NCI-H1105 (cell line): ENCODE results near the gene RAD51B.

Experiments
- DNase-seq: peaks from one replicate; lab custom pipeline; 2025; lab: John Stamatoyannopoulos, UW

RAD51B gene

GRCh38 chr14:68466491-68466977 is 647.0 kb downstream of the RAD51B start:
- DNase-seq: no peak

DNA sequence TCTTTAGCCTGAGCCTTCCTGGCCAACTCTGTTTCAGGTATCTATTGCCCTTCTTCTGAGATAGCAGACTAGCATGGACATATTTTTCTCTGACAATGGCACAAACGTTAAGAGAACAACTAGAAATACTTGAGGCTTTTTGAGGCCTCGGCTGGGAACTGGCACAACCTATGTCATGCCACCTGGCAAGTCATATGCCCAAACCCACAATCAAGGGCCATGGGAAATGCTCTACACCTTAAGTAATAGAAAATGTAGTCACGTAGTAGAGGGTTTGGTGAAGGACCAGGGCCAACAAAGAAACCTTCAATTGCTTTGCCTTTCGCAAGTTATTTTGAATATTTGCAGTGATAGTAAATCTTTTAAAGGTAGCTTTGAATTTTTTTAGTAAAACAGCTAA is 647.8 kb downstream of the RAD51B start:
- no peak for DNase-seq

DNA sequence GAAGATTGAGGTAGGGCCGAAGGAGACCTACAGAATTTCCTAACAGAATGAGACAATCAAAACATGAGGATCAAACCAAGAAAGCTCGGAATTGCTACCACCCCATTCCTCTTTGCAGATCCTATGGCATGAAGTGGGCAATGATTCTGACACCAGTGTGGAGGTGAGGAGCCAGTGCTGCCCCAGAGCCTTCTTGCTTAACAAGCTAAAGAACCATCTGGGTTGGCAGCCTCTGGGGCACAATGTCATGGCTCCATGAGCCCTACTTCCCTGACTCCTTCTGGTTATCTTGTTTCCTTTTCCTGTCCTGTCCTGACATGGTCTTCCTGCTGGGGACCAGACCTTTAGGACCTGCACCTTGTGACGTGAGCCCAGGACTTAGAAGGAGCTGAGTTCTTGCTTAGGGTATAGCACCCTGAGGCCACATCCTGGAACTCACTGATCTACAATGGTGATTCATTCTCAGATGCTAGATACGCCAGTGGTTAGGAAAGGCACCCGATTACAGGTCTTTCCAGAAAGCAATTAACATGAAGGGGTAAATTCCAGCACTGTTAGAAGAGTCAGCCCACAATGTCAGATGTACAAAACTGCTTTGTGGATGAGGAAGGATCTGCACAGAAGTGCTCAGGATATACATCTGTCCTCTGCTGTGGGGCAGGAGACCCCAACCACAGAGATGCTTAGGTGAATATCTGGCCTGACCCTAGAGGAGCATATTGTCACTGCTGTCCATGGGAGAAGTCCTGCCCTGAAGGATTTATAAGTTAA is 649.0 kb downstream of the RAD51B start:
- DNase-seq: no peak

- DNase-seq: no peak
These were observed 649.7 kb downstream of the RAD51B start for GRCh38 chr14:68469208-68469713.

- no peak for DNase-seq
These were observed 650.8 kb downstream of the RAD51B start for GRCh38 chr14:68470361-68470760.

DNA sequence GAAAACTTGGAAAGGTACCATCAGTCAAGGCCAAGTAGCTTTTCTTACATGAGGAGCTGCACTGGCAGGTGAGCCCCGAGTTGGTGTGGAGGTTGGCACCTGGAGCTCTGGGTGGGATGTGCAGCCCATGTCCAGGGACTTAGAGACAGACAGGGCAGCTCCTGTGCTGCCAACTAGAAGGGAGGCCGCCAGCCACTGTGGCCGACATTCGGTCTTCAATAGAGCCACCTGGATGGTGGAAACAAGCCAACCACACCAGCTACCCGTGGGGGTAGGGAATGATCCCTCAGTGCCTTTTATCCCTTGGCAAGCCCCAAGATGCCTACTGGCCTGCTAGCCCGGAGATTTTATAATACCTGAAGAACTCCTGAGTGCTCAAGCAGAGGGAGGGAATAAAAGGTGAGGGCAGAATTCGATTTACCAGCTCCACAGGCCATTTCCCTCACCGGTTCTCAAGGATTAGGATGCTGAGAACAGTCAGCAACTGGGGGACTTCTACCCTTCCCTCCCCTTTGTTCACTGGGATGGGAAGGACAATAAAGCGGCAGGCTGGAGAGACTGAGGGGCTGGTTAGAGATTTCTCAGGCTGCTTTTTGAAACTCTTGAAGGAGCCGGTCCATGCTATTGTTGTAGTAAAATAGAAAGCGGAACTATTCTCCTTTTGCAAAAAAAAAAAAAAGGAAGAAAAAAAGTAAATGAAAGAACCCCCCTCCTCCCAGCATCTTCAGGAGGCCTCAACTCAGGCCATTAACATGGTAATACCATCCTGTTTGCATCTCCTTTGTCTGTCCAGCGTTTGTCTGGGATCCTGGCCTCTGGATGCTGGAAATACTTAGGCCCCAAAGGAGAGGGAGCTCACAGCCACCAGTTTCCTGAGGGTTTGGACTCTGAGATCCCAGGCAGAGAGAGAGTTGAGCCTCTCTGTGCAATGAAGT is 651.7 kb downstream of the RAD51B start:
- no peak for DNase-seq

DNA sequence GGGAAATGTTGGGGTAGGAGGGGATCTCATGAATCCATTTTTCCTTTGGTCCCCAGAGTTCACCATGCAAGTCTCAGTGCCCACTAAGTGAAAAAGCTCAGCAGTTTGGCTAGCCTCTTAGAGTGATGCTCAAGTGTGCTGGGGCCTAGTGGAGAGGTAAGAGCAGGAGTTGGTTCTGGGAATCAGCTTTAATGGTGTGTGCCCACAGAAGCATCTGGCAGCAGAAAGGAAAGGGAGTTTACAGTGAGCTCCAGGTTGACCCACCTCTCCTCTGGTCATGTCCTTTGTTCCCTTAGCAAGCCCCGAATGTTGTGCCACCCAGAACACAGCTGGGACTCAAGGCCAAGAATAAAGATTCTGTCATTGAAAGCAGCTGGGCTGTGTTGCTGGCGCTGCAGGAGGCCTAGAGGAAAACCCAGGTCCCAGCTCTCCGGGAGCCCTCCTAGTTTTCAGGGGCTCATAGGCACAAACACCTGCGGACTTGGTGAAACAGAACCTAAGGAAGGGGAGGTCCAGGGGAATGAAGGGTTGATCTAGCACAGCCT is 652.5 kb downstream of the RAD51B start:
- no peak for DNase-seq

GRCh38 chr14:68473069-68473468 is 653.5 kb downstream of the RAD51B start:
- DNase-seq: no peak

DNA sequence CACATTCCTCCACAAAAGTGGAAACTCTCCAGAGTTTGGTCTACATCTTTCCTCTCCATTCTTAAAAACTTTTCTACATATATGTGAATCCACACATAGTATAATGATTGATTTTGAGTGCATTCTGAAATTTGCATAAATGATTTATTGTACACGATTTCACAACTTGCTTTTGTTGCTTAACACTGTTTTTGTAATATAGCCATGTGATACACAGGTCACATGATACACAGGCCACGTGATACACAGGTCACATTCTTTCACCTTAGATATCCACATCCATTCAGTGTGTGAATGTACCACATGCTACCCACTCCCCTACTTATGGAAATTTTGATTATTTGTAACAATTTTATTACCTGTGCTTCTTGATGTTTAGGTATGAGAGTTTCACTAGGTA is 654.2 kb downstream of the RAD51B start:
- no peak for DNase-seq

GRCh38 chr14:68474741-68475140 is 655.2 kb downstream of the RAD51B start:
- DNase-seq: no peak

GRCh38 chr14:68475802-68476201 is 656.2 kb downstream of the RAD51B start:
- no peak for DNase-seq

GRCh38 chr14:68476212-68477109 is 656.9 kb downstream of the RAD51B start:
- no peak for DNase-seq

GRCh38 chr14:68477110-68477455 is 657.5 kb downstream of the RAD51B start:
- no peak for DNase-seq

GRCh38 chr14:68477461-68478085 is 658.0 kb downstream of the RAD51B start:
- DNase-seq: no peak

- DNase-seq: no peak
These were observed 659.7 kb downstream of the RAD51B start for GRCh38 chr14:68479247-68479646.

DNA sequence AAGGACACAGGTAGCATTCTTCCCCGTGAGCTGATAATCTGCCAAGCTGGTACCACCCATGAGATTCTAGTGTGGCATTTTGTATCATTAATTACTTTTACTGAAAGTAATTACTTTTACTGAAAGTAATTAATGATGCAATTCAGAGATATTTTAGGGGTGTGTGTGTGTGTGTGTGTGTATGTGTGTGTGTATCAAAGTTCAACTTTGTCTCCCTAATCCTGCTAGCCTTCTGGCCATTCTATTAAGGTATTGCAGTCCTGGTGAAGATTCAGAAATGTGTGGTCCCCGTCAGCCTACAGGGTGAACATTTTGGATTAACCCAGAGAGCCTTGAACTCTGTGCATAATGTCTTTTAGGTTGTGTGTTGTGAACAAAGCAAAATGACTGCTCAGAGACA is 662.4 kb downstream of the RAD51B start:
- DNase-seq: no peak

DNA sequence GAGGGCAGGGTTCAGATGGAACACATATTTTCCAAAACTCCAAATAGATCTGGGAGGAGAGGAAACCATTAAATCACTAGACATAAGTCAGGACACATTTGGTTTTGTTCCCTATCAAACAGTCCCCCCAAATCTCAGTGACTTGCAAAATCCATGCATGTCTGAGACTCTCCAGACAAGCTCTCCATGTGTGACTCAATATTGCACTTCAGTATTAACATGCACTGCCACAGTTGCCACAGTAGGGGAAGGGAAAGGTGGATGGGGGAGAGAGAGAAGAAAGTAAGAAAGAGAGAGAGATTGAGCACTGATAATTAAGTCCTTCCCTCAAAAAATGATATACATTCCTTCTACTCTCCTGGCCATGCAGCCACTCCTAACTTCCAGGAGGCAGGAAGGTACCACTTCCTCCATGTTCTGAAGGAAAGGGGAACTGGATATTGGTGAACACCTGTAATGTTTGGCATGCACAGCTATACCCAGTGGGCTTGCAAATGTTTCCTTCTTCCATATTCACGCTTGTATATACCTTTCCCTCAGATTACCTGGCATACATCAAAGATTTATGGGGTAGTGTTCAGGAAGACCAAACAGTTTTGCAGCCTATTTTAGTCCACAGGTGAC is 663.3 kb downstream of the RAD51B start:
- no peak for DNase-seq

DNA sequence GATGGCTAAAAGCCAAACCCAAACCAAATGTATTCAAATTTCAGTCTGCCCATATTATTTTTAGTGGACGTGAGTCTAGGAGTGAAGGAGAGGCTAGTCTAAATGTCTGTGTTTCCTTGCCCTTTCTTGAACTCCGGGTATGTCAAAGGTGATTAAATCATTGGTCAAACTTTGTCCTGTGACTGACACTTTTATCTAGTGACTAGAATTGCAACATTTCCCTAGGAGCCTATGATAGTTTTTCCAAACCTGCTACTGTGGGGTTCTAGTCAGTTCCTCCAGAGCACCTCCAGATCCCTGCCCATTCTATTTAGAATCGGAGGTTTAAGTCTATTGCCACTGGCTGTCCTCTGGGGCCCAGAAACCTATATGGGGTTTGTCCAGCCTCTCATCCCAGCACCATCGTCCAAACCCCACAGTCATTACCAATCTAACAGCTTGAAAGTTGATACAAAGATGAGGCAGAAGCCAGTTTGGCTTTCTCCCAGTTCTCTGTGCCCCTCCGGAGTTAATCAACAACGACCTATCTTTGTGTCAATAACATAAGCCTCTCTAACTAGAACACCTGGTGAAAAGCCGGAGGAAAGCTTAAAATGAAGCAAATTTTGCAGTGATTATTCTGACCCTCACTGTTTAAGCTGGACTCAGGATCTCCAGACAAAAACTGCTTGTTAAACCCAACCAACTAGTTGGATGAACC is 666.6 kb downstream of the RAD51B start:
- no peak for DNase-seq

DNA sequence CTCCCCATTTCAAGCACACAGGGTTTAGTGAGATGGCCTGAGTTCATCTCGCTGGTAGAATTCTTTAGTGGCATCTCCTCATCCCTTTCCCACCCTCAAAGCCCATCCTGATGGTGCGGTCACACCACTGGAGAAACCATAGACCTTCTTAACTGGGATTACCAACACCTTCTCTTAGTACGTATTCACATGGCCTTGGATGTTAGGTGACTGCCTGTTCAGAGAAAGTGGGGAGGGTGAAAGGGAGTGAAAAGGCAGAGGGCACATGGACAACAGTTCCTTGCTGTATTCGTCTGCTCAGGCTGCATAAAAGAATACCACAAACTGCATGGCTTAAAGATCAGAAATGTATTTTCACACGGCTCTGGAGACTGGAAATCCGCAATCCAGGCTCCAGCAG is 667.2 kb downstream of the RAD51B start:
- DNase-seq: no peak
